GM12874 (cell line): ENCODE measurements around the gene WDR91.

Experiments used
- TF ChIP-seq, protein P1 (sequence below): IDR thresholded peaks from 2 replicates; pipeline ENCODE4 v1.5.1; 2011; ENCODE audit warnings: low read depth, mild to moderate bottlenecking, control low read depth, low read length, moderate library complexity; ENCODE audit not compliant: insufficient read depth

The WDR91 gene

GRCh38 chr7:135204876-135205275 lies 6.5 kb downstream of the WDR91 start:
- TF ChIP-seq, protein P1, sequence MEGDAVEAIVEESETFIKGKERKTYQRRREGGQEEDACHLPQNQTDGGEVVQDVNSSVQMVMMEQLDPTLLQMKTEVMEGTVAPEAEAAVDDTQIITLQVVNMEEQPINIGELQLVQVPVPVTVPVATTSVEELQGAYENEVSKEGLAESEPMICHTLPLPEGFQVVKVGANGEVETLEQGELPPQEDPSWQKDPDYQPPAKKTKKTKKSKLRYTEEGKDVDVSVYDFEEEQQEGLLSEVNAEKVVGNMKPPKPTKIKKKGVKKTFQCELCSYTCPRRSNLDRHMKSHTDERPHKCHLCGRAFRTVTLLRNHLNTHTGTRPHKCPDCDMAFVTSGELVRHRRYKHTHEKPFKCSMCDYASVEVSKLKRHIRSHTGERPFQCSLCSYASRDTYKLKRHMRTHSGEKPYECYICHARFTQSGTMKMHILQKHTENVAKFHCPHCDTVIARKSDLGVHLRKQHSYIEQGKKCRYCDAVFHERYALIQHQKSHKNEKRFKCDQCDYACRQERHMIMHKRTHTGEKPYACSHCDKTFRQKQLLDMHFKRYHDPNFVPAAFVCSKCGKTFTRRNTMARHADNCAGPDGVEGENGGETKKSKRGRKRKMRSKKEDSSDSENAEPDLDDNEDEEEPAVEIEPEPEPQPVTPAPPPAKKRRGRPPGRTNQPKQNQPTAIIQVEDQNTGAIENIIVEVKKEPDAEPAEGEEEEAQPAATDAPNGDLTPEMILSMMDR, result no peak

DNA sequence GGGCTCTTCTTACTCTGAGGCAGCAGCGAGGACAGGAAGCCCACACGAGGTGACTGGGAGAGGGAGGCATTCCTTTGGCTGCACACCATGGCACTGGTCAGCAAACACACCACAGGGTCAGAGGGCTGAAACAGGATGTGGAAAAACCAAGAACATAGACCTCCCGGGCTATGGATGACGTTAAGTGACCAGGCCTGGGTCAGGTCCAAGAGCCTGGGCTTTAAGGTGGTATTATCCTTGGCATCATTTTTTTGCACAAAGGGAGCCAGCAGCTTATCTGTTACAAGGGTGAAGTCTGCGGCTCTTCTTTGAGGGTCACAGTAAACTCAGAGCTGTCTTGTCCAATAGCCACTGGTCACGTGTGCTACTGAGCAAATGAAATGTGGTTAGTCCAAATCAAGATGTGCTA lies 7.0 kb downstream of the WDR91 start:
- TF ChIP-seq, protein P1, result no peak

DNA sequence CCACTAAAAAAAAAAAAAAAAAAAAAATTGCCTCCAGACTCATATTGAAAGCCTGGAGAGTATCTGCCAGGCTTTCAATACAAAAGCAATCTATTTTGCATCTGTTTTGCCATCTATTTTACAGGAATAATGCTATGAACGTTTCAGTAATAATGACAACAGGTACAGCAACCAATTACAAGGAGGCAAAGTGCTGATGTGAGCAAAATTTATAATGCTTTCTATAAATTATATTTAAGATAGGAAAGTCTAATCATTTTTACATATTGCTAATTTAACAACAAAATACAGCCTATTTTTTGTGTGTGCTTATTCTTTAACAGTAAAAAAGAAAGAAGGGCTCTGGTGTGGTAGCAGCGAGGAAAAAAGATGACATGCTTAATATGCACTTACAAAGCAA lies 10.0 kb downstream of the WDR91 start:
- TF ChIP-seq, protein P1, result no peak

GRCh38 chr7:135200821-135201331 lies 10.4 kb downstream of the WDR91 start:
- TF ChIP-seq, protein P1, result no peak

- TF ChIP-seq, protein P1, result no peak
Measured at GRCh38 chr7:135199439-135199838, 11.9 kb downstream of the WDR91 start.

GRCh38 chr7:135197906-135198655 lies 13.2 kb downstream of the WDR91 start:
- TF ChIP-seq, protein P1, result no peak

- TF ChIP-seq, protein P1, result no peak
Measured at GRCh38 chr7:135197343-135197742, 14.0 kb downstream of the WDR91 start.
